ENCODE measurements around the gene ETDC. TPM values are rescaled to one million over a fixed set of nuclear protein-coding genes. Genes with fewer than 3 reads are reported as not detected.

ETDC gene
- total RNA-seq, 1 experiment from 2014 or later = not detected

- TF ChIP-seq POLR2AphosphoS5 (IDR thresholded peaks at IDR 0.05; ENCODE audit: low read depth, low read length) (no peak), TCF7L2 (IDR thresholded peaks at IDR 0.05; ENCODE audit: low read depth, low read length) (no peak), SIN3A (IDR thresholded peaks at IDR 0.05; ENCODE audit: borderline replicate concordance, insufficient read depth, low read depth, low read length) (no peak), CTCF (IDR thresholded peaks at IDR 0.05) (no peak)
- TF ChIP-seq, protein P1, sequence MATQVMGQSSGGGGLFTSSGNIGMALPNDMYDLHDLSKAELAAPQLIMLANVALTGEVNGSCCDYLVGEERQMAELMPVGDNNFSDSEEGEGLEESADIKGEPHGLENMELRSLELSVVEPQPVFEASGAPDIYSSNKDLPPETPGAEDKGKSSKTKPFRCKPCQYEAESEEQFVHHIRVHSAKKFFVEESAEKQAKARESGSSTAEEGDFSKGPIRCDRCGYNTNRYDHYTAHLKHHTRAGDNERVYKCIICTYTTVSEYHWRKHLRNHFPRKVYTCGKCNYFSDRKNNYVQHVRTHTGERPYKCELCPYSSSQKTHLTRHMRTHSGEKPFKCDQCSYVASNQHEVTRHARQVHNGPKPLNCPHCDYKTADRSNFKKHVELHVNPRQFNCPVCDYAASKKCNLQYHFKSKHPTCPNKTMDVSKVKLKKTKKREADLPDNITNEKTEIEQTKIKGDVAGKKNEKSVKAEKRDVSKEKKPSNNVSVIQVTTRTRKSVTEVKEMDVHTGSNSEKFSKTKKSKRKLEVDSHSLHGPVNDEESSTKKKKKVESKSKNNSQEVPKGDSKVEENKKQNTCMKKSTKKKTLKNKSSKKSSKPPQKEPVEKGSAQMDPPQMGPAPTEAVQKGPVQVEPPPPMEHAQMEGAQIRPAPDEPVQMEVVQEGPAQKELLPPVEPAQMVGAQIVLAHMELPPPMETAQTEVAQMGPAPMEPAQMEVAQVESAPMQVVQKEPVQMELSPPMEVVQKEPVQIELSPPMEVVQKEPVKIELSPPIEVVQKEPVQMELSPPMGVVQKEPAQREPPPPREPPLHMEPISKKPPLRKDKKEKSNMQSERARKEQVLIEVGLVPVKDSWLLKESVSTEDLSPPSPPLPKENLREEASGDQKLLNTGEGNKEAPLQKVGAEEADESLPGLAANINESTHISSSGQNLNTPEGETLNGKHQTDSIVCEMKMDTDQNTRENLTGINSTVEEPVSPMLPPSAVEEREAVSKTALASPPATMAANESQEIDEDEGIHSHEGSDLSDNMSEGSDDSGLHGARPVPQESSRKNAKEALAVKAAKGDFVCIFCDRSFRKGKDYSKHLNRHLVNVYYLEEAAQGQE (IDR thresholded peaks at IDR 0.05; ENCODE audit: insufficient read depth in 1 of 2, low read depth in 2 of 2, low read length in 1 of 2) = no peak
- ATAC-seq = no peak
- DNase-seq (ENCODE audit: low read depth, low spot score) = no peak
- Histone ChIP-seq H3K36me3 (ENCODE audit: control insufficient read depth, insufficient read depth, low read length) (no peaks in the 10 kb centered on the region), H3K9me3 (ENCODE audit: control insufficient read depth, insufficient read depth, low read depth, low read length) (no peaks in the 10 kb centered on the region), H3K27me3 (ENCODE audit: control insufficient read depth, insufficient read depth, low read length) (no peaks in the 10 kb centered on the region), H3K4me1 (ENCODE audit: control insufficient read depth, insufficient read depth, low read length) (no peaks in the 10 kb centered on the region), H3K27ac (ENCODE audit: low read length) (no peak overlapping the region), H3K4me3 (ENCODE audit: low read depth in 2 of 2, low read length in 2 of 2) (no peak overlapping the region)
- intact Hi-C loops (cut with micrococcal nuclease; ENCODE audit: unreplicated experiment) = loop anchor here (10.0 kb wide), 1 partner anchor 167 kb away; no protein-coding TSS in a partner anchor
- ChIA-PET POLR2A (no interaction called here), CTCF (no interaction called here)
- no TSS peak for BruUV-seq (replicated peaks)
- in situ Hi-C loops (cut with HindIII; ENCODE audit: low pct_unique_long_range_greater_than_20kb, low sequenced_read_pairs) = no loop called here
Measured at GRCh38 chrX:135331525-135331924, 22.2 kb downstream of the ETDC start.

- no peaks in the 10 kb centered on the region for H3K27me3 ChIP-seq (ENCODE audit: control insufficient read depth, insufficient read depth, low read length)
- ChIA-PET POLR2A (no interaction called here), CTCF (no interaction called here)
- ATAC-seq (no peak), DNase-seq (ENCODE audit: low read depth, low spot score) (no peak)
- in situ Hi-C loops (cut with HindIII; ENCODE audit: low pct_unique_long_range_greater_than_20kb, low sequenced_read_pairs) (no loop called here), intact Hi-C loops (cut with micrococcal nuclease; ENCODE audit: unreplicated experiment) (no loop called here)
- H3K27ac ChIP-seq (ENCODE audit: low read length) = no peak overlapping the region
- H3K4me1 ChIP-seq (ENCODE audit: control insufficient read depth, insufficient read depth, low read length) = peaks cover 28% of the 10 kb centered on the region
- TF ChIP-seq TCF7L2 (IDR thresholded peaks at IDR 0.05; ENCODE audit: low read depth, low read length) (no peak), SIN3A (IDR thresholded peaks at IDR 0.05; ENCODE audit: borderline replicate concordance, insufficient read depth, low read depth, low read length) (no peak), POLR2AphosphoS5 (IDR thresholded peaks at IDR 0.05; ENCODE audit: low read depth, low read length) (no peak), CTCF (IDR thresholded peaks at IDR 0.05) (no peak)
- TF ChIP-seq, protein P1 (IDR thresholded peaks at IDR 0.05; ENCODE audit: insufficient read depth in 1 of 2, low read depth in 2 of 2, low read length in 1 of 2) = no peak
- peak overlapping the region; percentile 14 to 96; a peak in 3 of 4 replicates for H3K4me3 ChIP-seq (ENCODE audit: low read depth in 2 of 2, low read length in 2 of 2)
- no TSS peak for BruUV-seq (replicated peaks)
- no peaks in the 10 kb centered on the region for H3K36me3 ChIP-seq (ENCODE audit: control insufficient read depth, insufficient read depth, low read length)
- H3K9me3 ChIP-seq (ENCODE audit: control insufficient read depth, insufficient read depth, low read depth, low read length) = no peaks in the 10 kb centered on the region
Measured at GRCh38 chrX:135340831-135341230, 31.6 kb downstream of the ETDC start.
